Thyroid gland (tissue), 4 donors: ENCODE data around the gene JAM2. TPM values are rescaled to one million over a fixed set of nuclear protein-coding genes. Genes with fewer than 3 reads are reported as not detected.

Source experiments
- DNase-seq, 2 donors: peaks; one replicate each; pipeline ENCODE4 v3.0.0-alpha.2; 2019
- H3K27ac ChIP-seq, 3 donors: fragments of 200-600 bp; sonication (generic); 1 replicate in 2 of 3; 2 replicates in 1 of 3; pipeline ENCODE4 v1.5.1; 2016 to 2019; ENCODE audit warnings: mild to moderate bottlenecking in 1 of 3, moderate library complexity in 1 of 3
- H3K27me3 ChIP-seq: fragments of 200-600 bp; sonication (generic); one replicate; pipeline ENCODE4 v1.5.1; 2019
- H3K36me3 ChIP-seq, 2 donors: fragments of 200-600 bp; sonication (generic); one replicate each; pipeline ENCODE4 v1.5.1; 2016 to 2019
- H3K4me1 ChIP-seq, 2 donors: fragments of 200-600 bp; sonication (generic); one replicate each; pipeline ENCODE4 v1.5.1; 2017 to 2019
- H3K4me3 ChIP-seq, 3 donors: fragments of 200-600 bp; sonication (generic); replicated peaks in 1 of 3; 1 replicate in 2 of 3; 2 replicates in 1 of 3; pipeline ENCODE4 v1.5.1; 2016; ENCODE audit warnings: mild to moderate bottlenecking in 1 of 3
- H3K9me3 ChIP-seq: fragments of 200-600 bp; sonication (generic); one replicate; pipeline ENCODE4 v1.5.1; 2017
- CTCF ChIP-seq, 6 experiments: fragments of 200-600 bp in 3 of 6; fragments of 450-650 bp in 3 of 6; sonication (generic) in 3 of 6; IDR thresholded peaks; one replicate each; pipeline ENCODE4 v1.5.1; 2016 to 2019; ENCODE audit warnings: antibody characterized with exemption in 6 of 6, mild to moderate bottlenecking in 2 of 6, inconsistent platforms in 1 of 6, moderate library complexity in 1 of 6
- POLR2A ChIP-seq, 2 donors: fragments of 450-650 bp; IDR thresholded peaks; one replicate each; pipeline ENCODE4 v1.6.1; 2017; ENCODE audit warnings: antibody characterized with exemption in 2 of 2, mild to moderate bottlenecking in 2 of 2, moderate library complexity in 1 of 2
- WGBS, 2 donors: methylation state at CpG; one replicate each; pipeline ENCODE4 v1.1.5; 2017; 5-methylcytosine and 5-hydroxymethylcytosine counted together
- intact Hi-C: fragments of 100-400 bp; cut with DNase I; formaldehyde crosslinking; loops from one replicate; pipeline ENCODE4 v1.15.1; 2023
- total RNA-seq, 4 donors: library from RNA; depleted of rRNA; stranded (reverse); fragments of >200 nt; gene quantifications; one replicate each; pipeline ENCODE4 v1.2.3, GENCODE V29; 2016

The JAM2 gene
- total RNA-seq, result 10 to 100 TPM in 1 of 4 donors, 1 to 10 TPM in 3; 4.5 to 10.5 (median 7.3) TPM

DNA sequence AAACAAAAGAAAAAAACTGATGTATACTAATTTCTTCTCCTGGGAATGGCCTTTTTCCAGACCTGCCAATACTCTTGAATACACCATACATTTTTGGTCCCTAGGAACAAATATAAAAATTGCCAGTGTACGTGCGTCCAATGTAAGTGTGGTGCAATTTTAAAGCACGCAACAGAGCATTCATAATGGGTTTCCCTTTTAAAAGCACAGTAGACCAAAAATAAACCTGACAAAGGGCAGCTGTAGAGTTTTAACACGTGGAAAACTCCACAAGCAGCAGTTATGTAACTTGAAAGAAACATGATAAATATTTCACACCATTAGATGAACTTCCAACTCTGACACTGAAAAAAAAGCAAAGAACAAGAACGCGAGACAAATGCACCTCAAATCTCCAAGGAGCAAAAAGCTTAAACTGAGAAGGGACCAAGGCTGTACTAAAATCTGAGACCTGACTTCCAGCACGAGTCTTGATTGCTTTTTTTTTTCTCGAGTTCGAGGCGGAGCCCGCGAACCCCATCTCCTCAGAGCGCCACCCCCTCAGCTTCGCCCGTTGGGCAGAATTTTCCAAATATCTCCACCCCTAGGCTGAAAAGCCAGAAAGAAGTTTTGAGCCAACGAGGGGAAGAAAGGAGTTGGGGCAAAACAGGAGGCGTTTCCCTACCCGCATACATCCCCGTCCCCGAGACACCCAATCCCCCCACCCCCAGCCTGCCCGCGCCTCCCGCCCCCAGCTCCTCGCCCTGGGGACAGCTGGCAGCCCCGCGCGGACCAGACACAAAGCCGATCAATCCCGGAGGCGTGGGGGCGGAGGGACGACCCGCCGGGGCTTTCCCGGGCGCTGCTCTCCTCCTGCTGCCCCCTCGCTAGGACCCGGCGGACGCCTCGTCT, at the start of gene JAM2:
Gene JAM2, plus strand, starts transcription at position 599 of the 891 bp plus-strand sequence. CDS start 564 bp downstream, outside the sequence.
- WGBS, 2 donors, result 1% methylated on average over 18 to 34 of the region's 41 CpGs
- TF ChIP-seq CTCF (IDR thresholded peaks at IDR 0.05), result no peak
- no peak for TF ChIP-seq POLR2A (IDR thresholded peaks at IDR 0.05)
- peak; percentile 3 to 7 for DNase-seq
- Histone ChIP-seq H3K4me1 (peaks cover 0 to 9% of the 10 kb centered on the region in 2 donors), H3K9me3 (no peaks in the 10 kb centered on the region), H3K4me3 (peak within 1 kb of the TSS; percentile 36 to 62 (median 40)), H3K36me3 (no peaks in the 10 kb centered on the region), H3K27ac (peak within 1 kb of the TSS; percentile 35 to 81 (median 59)), H3K27me3 (no peaks in the 10 kb centered on the region)
- intact Hi-C loops, result no loop called here

GRCh38 chr21:25589887-25590286, 49.2 kb upstream of the JAM2 start:
- no peaks in the 10 kb centered on the region for H3K27me3 ChIP-seq
- WGBS, 2 donors, result 95 to 96% methylated on average over 1 of the region's 1 CpG
- no peak overlapping the region for H3K27ac ChIP-seq
- peaks cover 13 to 23% of the 10 kb centered on the region in 2 donors for H3K36me3 ChIP-seq
- no peaks in the 10 kb centered on the region for H3K9me3 ChIP-seq
- H3K4me1 ChIP-seq, result no peaks in the 10 kb centered on the region
- intact Hi-C loops, result no loop called here
- TF ChIP-seq POLR2A (IDR thresholded peaks at IDR 0.05) (no peak), CTCF (IDR thresholded peaks at IDR 0.05) (no peak)
- H3K4me3 ChIP-seq, result no peak overlapping the region
- DNase-seq, result no peak

DNA sequence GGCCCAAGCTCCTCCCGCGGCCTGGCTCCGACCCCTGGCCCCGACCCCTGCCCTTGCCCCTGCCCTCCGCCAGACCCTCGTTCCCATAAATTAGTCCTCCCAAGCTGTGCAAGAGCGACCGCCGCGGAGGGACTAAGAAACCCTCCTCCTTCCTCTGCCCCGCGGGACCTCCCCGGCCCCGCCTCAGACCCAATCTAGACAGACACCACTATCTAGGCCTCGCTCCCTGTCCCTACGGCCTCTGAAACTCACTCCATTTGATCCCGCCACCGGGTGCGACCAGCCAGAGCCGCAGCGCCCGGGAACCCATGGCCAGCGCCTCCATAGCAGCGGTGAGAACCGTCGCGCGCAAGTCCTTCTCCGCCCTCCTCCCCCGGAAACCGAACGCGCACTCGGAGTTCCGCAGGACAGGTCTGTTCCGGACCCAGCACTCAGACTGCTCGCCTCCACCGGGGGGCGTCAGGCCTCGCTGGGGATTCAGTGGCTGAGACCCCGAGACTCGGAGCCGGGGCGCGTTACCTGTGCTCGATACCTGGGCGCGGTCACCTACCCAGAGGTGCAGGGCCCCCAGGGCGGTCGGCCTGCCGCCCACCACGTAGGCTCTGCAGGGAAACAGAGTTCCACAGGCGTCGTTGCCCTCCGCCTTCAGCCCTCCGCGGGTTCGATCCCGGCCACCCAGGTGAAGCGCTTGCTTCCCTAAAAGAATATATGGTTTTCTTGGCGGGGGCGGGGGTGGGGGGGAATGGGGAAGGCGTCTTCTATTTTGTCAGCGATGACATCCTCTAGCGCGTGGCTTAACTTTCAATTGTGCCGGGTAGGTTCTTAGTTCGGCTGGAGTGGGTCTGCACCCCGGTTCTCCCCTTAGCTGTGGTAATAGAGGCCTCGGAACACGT, 31.7 kb upstream of the JAM2 start, which contains the start of gene MRPL39:
Gene MRPL39, minus strand, starts transcription at position 331 of the 893 bp plus-strand sequence. Its CDS starts 6 bp downstream, at position 325.
- Histone ChIP-seq H3K9me3 (no peaks in the 10 kb centered on the region), H3K4me3 (peak within 1 kb of the TSS; percentile 78 to 98 (median 88)), H3K27ac (peak within 1 kb of the TSS; percentile 59 to 94 (median 81)), H3K27me3 (no peaks in the 10 kb centered on the region), H3K4me1 (peaks cover 12 to 14% of the 10 kb centered on the region in 2 donors), H3K36me3 (no peaks in the 10 kb centered on the region)
- TF ChIP-seq CTCF (IDR thresholded peaks at IDR 0.05) (peak in 5 of 6 experiments; percentile 27 to 52 (median 33)), POLR2A (IDR thresholded peaks at IDR 0.05) (peak in 1 of 2 donors; percentile 43)
- DNase-seq, result peak; percentile 79 to 84
- 1% methylated on average over 41 to 44 of the region's 71 CpGs for WGBS, 2 donors
- intact Hi-C loops, result loop anchor here (2.0 kb wide), 1 partner anchor 101 kb away; no protein-coding TSS in a partner anchor

DNA sequence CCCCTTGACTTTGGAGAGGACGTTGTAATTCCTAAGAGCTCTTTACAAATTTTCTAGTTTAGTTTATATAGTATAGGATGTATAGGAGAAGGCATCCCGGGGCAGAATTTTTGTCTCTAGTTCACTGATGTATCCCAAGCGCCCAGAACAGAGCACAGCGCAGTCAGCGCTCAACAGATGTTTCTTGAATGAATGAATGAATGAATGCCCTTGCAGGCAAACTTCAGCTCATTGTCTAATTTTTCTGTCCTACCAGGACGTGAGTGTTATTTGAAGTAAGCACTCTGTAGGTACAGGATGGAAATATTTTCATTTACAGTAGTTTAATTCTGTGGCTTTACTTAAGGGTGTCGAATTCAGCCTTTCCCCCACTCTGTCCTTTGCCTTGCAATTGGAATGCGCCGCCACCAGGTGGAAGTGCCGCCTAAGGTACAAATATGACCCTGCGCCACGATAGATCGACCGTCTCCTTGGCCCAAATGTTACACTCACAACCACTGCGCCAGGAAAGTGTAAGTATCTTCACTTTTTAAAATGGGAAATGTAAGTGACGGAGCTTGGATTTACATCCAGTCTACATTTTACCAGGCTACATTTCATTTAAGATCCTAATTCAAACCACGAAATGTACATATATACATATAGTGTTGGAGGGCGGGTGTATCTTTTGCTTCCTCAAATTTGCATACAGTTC, 30.9 kb upstream of the JAM2 start:
- peak; percentile 75 to 82 for DNase-seq
- H3K4me1 ChIP-seq, result peaks cover 12 to 14% of the 10 kb centered on the region in 2 donors
- H3K36me3 ChIP-seq, result no peaks in the 10 kb centered on the region
- WGBS, 2 donors, result 9 to 10% methylated on average over 18 of the region's 18 CpGs
- H3K27ac ChIP-seq, result peak overlapping the region in 1 of 3 donors; percentile 94
- intact Hi-C loops, result loop anchor here (2.0 kb wide), 1 partner anchor 101 kb away; no protein-coding TSS in a partner anchor
- no peaks in the 10 kb centered on the region for H3K9me3 ChIP-seq
- no peak for TF ChIP-seq POLR2A (IDR thresholded peaks at IDR 0.05)
- peak; percentile 72 to 94 (median 90) for TF ChIP-seq CTCF (IDR thresholded peaks at IDR 0.05)
- peak overlapping the region; percentile 78 to 98 (median 88) for H3K4me3 ChIP-seq
- H3K27me3 ChIP-seq, result no peaks in the 10 kb centered on the region
